ENCODE data around the gene IL10.
"Not testable (repeated sequence)": the region's sequence is repeated elsewhere in the genome, so short reads cannot be mapped to it uniquely, and the experiment has no call there.

IL10 gene

GRCh38 chr1:206778031-206778430, 5.7 kb upstream of the IL10 start:
- no peak overlapping the region for H3K4me3 ChIP-seq
- H3K9ac ChIP-seq (ENCODE audit: insufficient read length): no peak overlapping the region
- no peaks in the 10 kb centered on the region for H3K9me3 ChIP-seq (ENCODE audit: low read depth, low read length)
- H3K27ac ChIP-seq: no peak overlapping the region
- H3K36me3 ChIP-seq (ENCODE audit: insufficient read depth, low read length): no peaks in the 10 kb centered on the region
- no peak for DNase-seq (ENCODE audit: low read depth, low spot score)
- TF ChIP-seq FOXP2 (optimal IDR thresholded peaks at IDR 0.05; ENCODE audit: control extremely low read depth, extremely low read length, insufficient read depth) (no peak), EZH2 (IDR thresholded peaks at IDR 0.05) (no peak), POLR2AphosphoS5 (IDR thresholded peaks at IDR 0.05; ENCODE audit: borderline replicate concordance, low read depth, low read length) (no peak)

GRCh38 chr1:206776229-206776628, 3.9 kb upstream of the IL10 start:
- Histone ChIP-seq H3K9me3 (ENCODE audit: low read depth, low read length) (no peaks in the 10 kb centered on the region), H3K9ac (ENCODE audit: insufficient read length) (no peak overlapping the region), H3K36me3 (ENCODE audit: insufficient read depth, low read length) (no peaks in the 10 kb centered on the region), H3K4me3 (peak overlapping the region; percentile 24; the same call in 1 of the 2 replicates), H3K27ac (peak overlapping the region; percentile 85)
- TF ChIP-seq FOXP2 (optimal IDR thresholded peaks at IDR 0.05; ENCODE audit: control extremely low read depth, extremely low read length, insufficient read depth) (no peak), EZH2 (IDR thresholded peaks at IDR 0.05) (no peak), POLR2AphosphoS5 (IDR thresholded peaks at IDR 0.05; ENCODE audit: borderline replicate concordance, low read depth, low read length) (no peak)
- peak; percentile 60 for DNase-seq (ENCODE audit: low read depth, low spot score)

GRCh38 chr1:206774093-206774492, 1.8 kb upstream of the IL10 start:
- H3K4me3 ChIP-seq: no peak overlapping the region
- H3K36me3 ChIP-seq (ENCODE audit: insufficient read depth, low read length): no peaks in the 10 kb centered on the region
- H3K9ac ChIP-seq (ENCODE audit: insufficient read length): no peak overlapping the region
- H3K9me3 ChIP-seq (ENCODE audit: low read depth, low read length): no peaks in the 10 kb centered on the region
- TF ChIP-seq POLR2AphosphoS5 (IDR thresholded peaks at IDR 0.05; ENCODE audit: borderline replicate concordance, low read depth, low read length) (no peak), EZH2 (IDR thresholded peaks at IDR 0.05) (no peak), FOXP2 (optimal IDR thresholded peaks at IDR 0.05; ENCODE audit: control extremely low read depth, extremely low read length, insufficient read depth) (no peak)
- DNase-seq (ENCODE audit: low read depth, low spot score): no peak
- no peak overlapping the region for H3K27ac ChIP-seq

GRCh38 chr1:206771338-206771692, 979 bp downstream of the IL10 start:
- no peak overlapping the region for H3K4me3 ChIP-seq
- TF ChIP-seq POLR2AphosphoS5 (IDR thresholded peaks at IDR 0.05; ENCODE audit: borderline replicate concordance, low read depth, low read length): no peak
- TF ChIP-seq FOXP2 (optimal IDR thresholded peaks at IDR 0.05; ENCODE audit: control extremely low read depth, extremely low read length, insufficient read depth): no peak
- no peak for TF ChIP-seq EZH2 (IDR thresholded peaks at IDR 0.05)
- H3K9me3 ChIP-seq (ENCODE audit: low read depth, low read length): no peaks in the 10 kb centered on the region
- H3K27ac ChIP-seq: no peak overlapping the region
- H3K36me3 ChIP-seq (ENCODE audit: insufficient read depth, low read length): no peaks in the 10 kb centered on the region
- no peak for DNase-seq (ENCODE audit: low read depth, low spot score)
- no peak overlapping the region for H3K9ac ChIP-seq (ENCODE audit: insufficient read length)

- Histone ChIP-seq H3K4me3 (no peak within 1 kb of the TSS), H3K36me3 (ENCODE audit: insufficient read depth, low read length) (no peaks in the 10 kb centered on the region), H3K9ac (ENCODE audit: insufficient read length) (no peak within 1 kb of the TSS), H3K27ac (no peak within 1 kb of the TSS), H3K9me3 (ENCODE audit: low read depth, low read length) (no peaks in the 10 kb centered on the region)
- TF ChIP-seq EZH2 (IDR thresholded peaks at IDR 0.05): no peak
- no peak for TF ChIP-seq FOXP2 (optimal IDR thresholded peaks at IDR 0.05; ENCODE audit: control extremely low read depth, extremely low read length, insufficient read depth)
- TF ChIP-seq POLR2AphosphoS5 (IDR thresholded peaks at IDR 0.05; ENCODE audit: borderline replicate concordance, low read depth, low read length): no peak
- no peak for DNase-seq (ENCODE audit: low read depth, low spot score)
Measured at GRCh38 chr1:206770531-206771337, 1.6 kb downstream of the IL10 start, which contains the start of gene IL19. IL19 (plus strand) TSS chr1:206770773; CDS start chr1:206836663, 65,890 bp downstream.

GRCh38 chr1:206769304-206769731, 3.0 kb downstream of the IL10 start:
- Histone ChIP-seq H3K36me3 (ENCODE audit: insufficient read depth, low read length) (no peaks in the 10 kb centered on the region), H3K27ac (no peak overlapping the region), H3K9ac (ENCODE audit: insufficient read length) (no peak overlapping the region), H3K9me3 (ENCODE audit: low read depth, low read length) (no peaks in the 10 kb centered on the region), H3K4me3 (no peak overlapping the region)
- TF ChIP-seq POLR2AphosphoS5 (IDR thresholded peaks at IDR 0.05; ENCODE audit: borderline replicate concordance, low read depth, low read length) (no peak), EZH2 (IDR thresholded peaks at IDR 0.05) (no peak), FOXP2 (optimal IDR thresholded peaks at IDR 0.05; ENCODE audit: control extremely low read depth, extremely low read length, insufficient read depth) (no peak)
- DNase-seq (ENCODE audit: low read depth, low spot score): no peak

GRCh38 chr1:206768472-206769303, 3.6 kb downstream of the IL10 start:
- TF ChIP-seq POLR2AphosphoS5 (IDR thresholded peaks at IDR 0.05; ENCODE audit: borderline replicate concordance, low read depth, low read length) (no peak), FOXP2 (optimal IDR thresholded peaks at IDR 0.05; ENCODE audit: control extremely low read depth, extremely low read length, insufficient read depth) (no peak), EZH2 (IDR thresholded peaks at IDR 0.05) (no peak)
- H3K9me3 ChIP-seq (ENCODE audit: low read depth, low read length): no peaks in the 10 kb centered on the region
- DNase-seq (ENCODE audit: low read depth, low spot score): no peak
- no peak overlapping the region for H3K9ac ChIP-seq (ENCODE audit: insufficient read length)
- no peak overlapping the region for H3K4me3 ChIP-seq
- H3K36me3 ChIP-seq (ENCODE audit: insufficient read depth, low read length): no peaks in the 10 kb centered on the region
- no peak overlapping the region for H3K27ac ChIP-seq

GRCh38 chr1:206766251-206766856, 5.9 kb downstream of the IL10 start:
- H3K4me3 ChIP-seq: no peak overlapping the region
- no peaks in the 10 kb centered on the region for H3K36me3 ChIP-seq (ENCODE audit: insufficient read depth, low read length)
- TF ChIP-seq FOXP2 (optimal IDR thresholded peaks at IDR 0.05; ENCODE audit: control extremely low read depth, extremely low read length, insufficient read depth): no peak
- no peak for TF ChIP-seq EZH2 (IDR thresholded peaks at IDR 0.05)
- DNase-seq (ENCODE audit: low read depth, low spot score): no peak
- no peak overlapping the region for H3K27ac ChIP-seq
- no peak overlapping the region for H3K9ac ChIP-seq (ENCODE audit: insufficient read length)
- H3K9me3 ChIP-seq (ENCODE audit: low read depth, low read length): no peaks in the 10 kb centered on the region

GRCh38 chr1:206765771-206766170, 6.5 kb downstream of the IL10 start:
- H3K9ac ChIP-seq (ENCODE audit: insufficient read length); H3K27ac ChIP-seq; H3K9me3 ChIP-seq (ENCODE audit: low read depth, low read length); H3K36me3 ChIP-seq (ENCODE audit: insufficient read depth, low read length); DNase-seq (ENCODE audit: low read depth, low spot score); H3K4me3 ChIP-seq: not testable (repeated sequence)

GRCh38 chr1:206762741-206763364, 9.4 kb downstream of the IL10 start:
- H3K4me3 ChIP-seq; H3K9me3 ChIP-seq (ENCODE audit: low read depth, low read length); DNase-seq (ENCODE audit: low read depth, low spot score); H3K27ac ChIP-seq; H3K36me3 ChIP-seq (ENCODE audit: insufficient read depth, low read length); H3K9ac ChIP-seq (ENCODE audit: insufficient read length): not testable (repeated sequence)
